ENCODE data around the gene NPW.

- TF ChIP-seq CTCF (conservative IDR thresholded peaks at IDR 0.05; ENCODE audit: low read length) (no peak), EZH2phosphoT487 (IDR thresholded peaks at IDR 0.05; ENCODE audit: borderline replicate concordance, low read depth, low read length) (no peak)
Observed at GRCh38 chr16:2040041-2040786, 20.6 kb downstream of the NPW start.

Measured in OCI-LY7 (cell line).